HG03439 (cell line): Measurements from ENCODE around the gene MMEL1.
"Not testable (repeated sequence)": the region's sequence is repeated elsewhere in the genome, so short reads cannot be mapped to it uniquely, and the experiment has no call there.

Source experiments
- ATAC-seq: cut with Tn5 transposase; IDR thresholded peaks from one replicate; pipeline ENCODE4 v1.9.1; 2021; ENCODE audit warnings: mild to moderate bottlenecking, moderate library complexity; ENCODE audit not compliant: unreplicated experiment

MMEL1 gene

GRCh38 chr1:2560299-2561073 is 72.3 kb downstream of the MMEL1 start:
- no peak for ATAC-seq

DNA sequence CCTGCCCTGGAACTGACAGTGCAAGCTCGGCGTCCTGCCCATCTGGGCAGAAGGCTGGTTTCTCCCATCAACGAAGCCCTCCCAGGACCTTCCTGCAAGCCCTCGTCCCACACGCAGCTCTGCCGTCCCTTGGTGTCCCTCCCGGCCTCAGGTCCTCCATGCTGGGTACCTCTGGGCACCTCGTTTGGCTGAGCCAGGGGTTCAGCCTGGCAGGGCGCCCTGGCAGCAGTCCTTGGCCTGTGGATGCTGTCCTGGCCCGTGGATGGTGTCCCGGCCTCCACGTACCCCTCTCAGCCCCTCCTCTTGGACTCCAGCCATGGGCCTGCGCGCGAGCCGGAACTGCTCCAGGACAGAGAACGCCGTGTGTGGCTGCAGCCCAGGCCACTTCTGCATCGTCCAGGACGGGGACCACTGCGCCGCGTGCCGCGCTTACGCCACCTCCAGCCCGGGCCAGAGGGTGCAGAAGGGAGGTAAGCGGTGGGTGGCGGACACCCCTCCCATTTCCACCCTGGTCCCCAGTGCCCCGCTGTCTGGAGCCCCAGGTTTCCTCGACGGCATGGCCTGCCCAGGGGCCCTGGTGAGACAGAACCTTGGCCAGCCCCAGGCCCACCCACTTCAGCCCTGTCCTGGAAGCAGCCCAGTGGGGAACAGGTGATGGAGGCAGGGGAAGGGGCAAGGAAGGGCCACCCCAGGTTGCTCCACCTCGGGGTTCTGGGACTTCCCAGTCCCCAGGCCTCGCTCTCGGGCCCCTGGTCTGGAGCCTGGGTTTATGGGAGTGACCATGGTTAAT is 73.1 kb downstream of the MMEL1 start:
- ATAC-seq: no peak

- ATAC-seq: no peak
These were observed 74.0 kb downstream of the MMEL1 start for GRCh38 chr1:2558861-2559260.

DNA sequence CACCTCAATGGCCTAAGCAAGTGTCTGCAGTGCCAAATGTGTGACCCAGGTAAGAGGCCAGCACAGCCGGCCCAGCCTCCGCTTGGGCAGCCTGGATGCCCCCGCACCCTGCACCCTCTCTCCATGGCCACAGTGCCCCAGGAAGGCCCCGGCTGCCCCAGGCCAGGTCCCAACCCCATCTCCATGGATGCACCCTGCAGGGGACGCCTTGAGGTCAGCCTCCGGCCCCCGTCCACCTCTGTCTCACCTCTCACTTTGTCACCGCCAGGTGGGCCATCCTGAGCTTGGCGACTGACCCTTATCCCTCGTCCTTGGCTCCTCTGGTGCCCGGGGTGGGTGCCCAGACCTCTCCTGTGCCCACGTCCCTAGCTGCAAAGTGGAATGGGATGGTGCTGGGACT is 74.4 kb downstream of the MMEL1 start:
- no peak for ATAC-seq

- no peak for ATAC-seq
These were observed 75.1 kb downstream of the MMEL1 start for GRCh38 chr1:2557482-2558400.

- peak; percentile 12 for ATAC-seq
These were observed 75.9 kb downstream of the MMEL1 start for GRCh38 chr1:2556678-2557481.

GRCh38 chr1:2556277-2556677 is 76.5 kb downstream of the MMEL1 start, which contains the start of gene TNFRSF14:
Gene TNFRSF14 (plus strand): TSS chr1:2556371. CDS start chr1:2556665, 294 bp downstream.
- peak; percentile 11 for ATAC-seq

DNA sequence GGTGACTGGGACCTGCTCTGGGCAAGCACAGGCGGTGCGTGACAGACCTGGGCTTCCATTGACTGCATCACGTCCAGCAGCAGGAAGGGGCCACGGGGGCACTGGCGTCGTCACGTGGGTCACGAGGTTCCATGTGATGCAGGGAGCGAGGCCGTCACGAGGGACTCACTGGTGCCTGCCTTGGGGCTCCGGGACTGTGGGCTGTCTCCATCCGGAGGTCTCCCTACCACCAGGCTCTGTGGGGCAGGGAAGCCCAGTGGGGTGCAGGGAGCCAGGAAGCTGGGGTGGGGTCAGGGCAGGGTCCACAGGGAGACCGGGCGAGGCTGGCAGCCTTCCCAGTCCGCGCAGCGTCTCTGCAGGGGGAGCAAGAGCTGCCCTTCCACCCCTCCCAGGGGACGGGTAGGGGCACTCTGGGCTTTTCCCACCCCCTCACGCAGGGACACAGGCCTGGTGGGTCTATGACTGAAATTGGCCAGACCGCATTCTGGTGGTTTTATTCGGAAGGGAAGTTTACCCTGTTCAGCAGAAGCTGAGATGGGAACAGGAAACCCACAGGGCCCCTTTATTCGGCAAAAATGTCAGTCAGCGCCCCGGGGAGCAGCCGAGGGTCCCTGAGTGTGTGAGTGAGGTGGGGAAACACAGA is 77.1 kb downstream of the MMEL1 start:
- peak; percentile 41 for ATAC-seq

DNA sequence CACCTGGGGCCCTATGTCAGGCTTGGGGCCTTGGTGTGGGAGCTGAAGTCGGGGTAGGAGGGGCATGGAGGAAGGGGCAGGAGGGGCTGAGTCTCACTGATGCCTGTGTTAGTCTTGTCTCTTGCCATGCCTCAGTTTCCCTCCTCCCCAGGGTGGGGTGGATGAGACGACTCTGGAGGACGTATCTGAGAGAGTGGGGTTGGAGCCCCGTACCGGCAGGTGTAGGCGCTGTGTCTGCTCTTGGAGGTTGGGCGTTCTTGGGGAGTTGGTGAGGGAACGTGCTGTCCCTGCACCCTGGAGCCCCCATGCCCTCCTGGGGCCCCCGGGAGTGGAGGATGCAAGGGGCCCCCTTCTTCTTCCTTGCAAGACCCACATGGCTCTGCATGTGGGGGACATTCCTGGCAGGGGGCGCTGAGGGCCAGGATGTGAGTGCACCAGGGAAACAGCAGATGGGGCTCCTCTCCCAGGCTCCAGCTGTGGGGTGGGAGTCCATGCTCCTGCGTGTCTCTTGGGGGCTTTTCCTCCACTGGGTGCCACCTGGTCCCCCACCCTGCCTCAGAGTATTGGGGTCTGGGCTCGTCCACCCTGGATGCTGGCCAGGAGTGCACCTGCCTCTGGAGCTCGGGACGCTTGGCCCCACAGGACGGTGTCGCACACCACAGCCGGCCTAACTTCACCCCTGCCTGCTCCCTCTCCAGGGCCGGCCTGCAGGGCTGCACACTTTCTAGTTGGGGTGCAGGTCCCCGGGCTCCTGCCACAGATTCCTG is 78.0 kb downstream of the MMEL1 start:
- no peak for ATAC-seq

GRCh38 chr1:2553871-2554620 is 78.8 kb downstream of the MMEL1 start:
- no peak for ATAC-seq

GRCh38 chr1:2553076-2553475 is 79.7 kb downstream of the MMEL1 start:
- not testable (repeated sequence) for ATAC-seq

GRCh38 chr1:2552189-2552588 is 80.6 kb downstream of the MMEL1 start:
- ATAC-seq: no peak

DNA sequence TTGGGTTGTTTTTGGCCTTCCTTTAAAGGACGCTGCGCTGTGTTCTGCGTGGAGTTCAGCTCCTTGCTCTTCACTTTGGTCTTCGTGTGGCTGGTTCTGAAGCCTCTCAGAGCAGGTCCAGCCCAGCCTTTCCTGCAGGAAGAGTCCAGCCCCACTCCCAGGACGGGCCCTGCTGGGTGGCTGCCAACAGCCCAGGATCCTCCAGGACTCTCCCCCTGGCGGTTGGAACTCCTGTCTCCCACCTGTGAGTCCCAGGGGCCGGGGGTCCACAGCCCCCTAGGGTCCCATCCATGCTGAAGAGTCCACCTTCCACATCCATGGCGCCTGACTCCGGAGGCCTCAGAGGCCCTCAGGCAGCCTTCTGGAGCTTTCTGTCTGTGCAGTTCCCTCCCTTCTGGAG is 81.3 kb downstream of the MMEL1 start:
- not testable (repeated sequence) for ATAC-seq

DNA sequence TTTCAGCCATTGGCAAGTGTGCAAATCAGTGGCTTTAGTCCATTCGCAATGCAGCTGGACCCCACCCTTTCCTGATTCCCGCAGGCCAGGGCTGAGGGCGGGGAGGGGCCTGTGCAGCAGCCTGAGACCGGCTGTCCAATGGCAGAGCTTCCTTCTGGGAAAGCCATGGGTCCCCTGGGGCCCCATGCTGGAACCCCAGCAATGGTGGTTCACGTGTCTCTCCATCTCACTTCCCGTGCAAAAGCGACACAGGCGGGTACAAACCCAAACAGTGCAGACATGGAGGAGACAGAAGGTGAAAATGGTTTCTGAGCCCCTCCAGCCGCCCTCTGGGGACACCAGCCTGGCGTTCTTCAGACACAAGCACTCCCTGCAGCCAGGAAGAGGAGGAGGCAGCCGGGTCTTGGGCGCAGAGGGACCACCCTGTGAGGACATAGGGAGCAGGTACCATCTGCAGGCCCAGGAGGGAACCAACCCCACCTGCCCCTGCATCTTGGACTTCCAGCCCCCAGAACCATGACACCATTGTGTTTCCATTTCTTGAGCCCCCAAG is 82.4 kb downstream of the MMEL1 start:
- not testable (repeated sequence) for ATAC-seq

- ATAC-seq: not testable (repeated sequence)
These were observed 83.3 kb downstream of the MMEL1 start for GRCh38 chr1:2549367-2550029.

DNA sequence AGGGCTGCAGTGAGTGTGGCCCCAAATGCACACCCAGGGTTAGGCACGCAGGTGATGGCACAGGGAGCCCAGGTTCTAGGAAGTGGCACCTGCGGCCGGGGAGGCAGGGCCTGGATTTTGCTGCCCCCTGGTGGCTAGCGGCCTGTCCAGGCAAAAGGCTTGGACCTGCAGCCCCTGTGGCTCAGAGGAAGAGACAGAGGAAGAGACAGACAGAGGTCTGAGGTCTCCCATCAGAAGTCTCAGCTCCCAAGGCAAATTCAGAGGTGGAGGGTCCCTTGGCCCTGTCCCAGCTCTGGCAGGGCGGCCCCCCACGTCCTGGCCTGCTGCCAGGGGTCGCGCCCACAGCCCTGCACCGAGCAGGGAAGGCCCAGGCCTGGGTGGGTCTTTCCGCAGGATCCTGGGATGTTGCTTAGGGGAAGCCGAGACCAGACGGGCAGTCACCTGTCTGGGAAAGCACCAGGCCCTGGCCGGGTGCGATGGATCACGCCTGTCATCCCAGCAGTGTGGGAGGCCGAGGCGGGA is 84.7 kb downstream of the MMEL1 start:
- ATAC-seq: peak; percentile 12
